ENCODE results near the gene LMAN1.
A peak's percentile ranks its signal among the peaks of the same experiment; 100 is the strongest.

LMAN1 gene

DNA sequence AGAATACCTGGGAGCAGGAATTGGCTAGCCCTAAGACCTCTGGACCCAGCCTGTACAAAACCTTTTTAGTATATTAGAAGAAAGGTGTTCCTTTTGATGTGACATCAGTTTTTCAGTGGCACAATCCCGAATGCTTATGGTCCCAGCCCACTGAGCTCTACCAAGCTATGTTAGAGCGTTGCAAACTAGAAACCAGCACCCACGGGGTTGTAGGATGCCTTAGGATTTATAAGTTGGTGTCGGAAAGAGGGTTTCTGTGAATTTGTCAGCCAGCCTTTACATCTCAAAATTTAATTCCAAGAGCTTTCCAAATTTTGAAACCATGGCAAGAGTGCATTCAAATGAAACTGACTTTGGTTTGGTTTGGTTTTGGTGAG, 499 bp upstream of the LMAN1 start:
- no peak for ATAC-seq

DNA sequence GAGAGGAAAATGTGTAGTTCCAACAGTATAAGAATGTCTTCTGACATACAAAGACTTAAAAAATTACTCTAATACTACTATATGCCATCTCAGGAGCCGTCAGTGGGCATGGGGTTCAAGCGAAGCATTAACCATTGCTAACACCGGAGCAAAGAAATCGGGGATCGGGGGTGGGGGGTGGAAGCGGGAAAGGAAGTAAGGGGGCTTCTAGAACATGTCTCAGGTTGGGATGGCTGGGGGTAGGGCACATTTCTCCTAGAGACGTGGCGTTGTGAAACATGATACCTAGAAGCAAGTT, 702 bp downstream of the LMAN1 start:
- ATAC-seq = no peak

DNA sequence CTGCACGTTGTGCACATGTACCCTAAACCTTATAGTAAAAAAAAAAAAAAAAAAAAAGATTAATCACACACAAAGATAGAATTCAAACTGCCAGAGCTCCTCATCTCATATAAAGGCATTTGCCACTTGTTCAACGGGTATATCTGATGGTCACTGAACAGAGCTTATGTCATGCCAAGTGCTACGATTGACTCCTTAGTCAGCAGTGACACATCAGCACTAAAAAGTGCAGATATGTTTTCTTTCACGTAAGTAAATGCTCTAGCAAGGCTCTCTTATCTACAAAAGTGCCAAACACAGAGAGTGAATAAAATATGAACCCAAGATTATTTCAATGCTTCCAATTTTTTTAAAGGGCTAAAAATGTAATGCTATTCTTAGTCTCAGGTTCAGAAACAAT, 1.1 kb downstream of the LMAN1 start:
- ATAC-seq = peak; percentile 43 to 52

DNA sequence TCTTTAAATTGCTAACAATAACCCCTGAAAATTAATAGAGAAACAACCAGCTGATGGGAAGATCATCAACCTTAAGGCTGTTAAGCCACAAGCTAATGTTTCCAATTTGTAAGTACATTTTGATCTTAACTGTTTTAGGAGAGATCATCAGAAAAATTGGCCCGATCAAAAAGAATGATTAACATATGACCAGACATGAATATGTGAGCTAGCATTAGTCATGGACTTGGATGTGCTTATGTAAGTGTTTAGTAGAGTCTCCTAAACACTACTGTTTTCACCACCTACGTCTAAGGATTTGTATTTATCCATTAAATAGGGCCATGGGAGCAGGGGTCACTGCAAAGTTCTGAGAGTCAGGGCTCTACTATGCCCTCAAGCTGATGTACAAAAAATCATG, 4.3 kb downstream of the LMAN1 start:
- no peak for ATAC-seq

DNA sequence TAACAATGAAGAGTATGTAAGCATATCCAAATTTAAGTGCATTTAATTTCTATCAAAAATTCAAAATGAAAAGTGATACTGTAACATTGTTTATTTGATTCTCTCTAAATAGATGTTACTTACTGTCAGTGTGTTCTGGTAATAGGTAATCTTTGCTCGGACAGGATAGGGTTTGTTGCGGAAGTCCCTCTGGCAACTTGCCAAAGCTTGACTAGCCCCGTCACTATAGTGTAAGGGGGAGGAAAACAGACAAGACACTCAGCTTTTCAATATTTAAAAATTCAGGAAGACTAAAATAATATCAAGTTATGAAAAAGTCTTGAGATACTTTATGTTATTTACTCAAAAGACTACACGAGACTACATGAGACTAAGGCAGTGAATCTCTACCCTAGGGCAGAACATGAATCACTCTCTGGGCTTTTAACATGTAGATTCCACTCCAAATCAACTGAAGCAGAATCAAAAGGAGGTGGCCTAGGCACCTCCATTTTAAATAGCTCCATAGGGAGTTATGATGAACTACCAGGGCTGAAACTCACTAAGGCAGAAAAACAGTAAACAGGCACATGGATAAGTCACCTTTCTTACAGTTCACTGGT, 5.9 kb downstream of the LMAN1 start:
- ATAC-seq = no peak

DNA sequence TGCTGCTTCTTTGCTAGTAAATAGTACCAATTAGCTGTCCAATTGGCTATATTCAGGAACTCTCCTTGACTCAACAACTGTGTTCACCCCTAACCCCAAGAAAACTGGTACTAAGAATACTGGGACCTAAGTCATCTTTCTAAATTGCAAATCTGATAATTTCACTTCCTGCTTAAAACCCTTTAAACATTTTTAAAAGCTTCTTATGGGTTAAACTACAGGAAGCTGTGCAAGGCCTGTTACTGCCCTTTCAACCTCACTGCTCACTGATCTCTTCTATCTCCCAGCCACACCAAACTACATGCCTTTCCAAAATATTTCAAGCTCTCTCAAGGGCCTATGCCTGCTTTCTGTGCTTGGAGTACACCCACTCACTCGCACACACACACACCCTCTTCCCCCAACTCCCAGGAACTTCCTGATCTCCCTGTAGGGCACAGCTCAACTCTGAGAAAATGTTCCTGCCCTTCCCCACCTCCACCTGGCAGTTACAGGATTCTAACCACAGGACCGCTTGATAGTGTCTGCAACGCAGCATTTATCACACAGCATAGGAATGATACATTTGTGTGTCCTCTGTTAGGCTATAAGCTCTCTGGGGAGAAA, 6.7 kb downstream of the LMAN1 start:
- ATAC-seq = no peak

DNA sequence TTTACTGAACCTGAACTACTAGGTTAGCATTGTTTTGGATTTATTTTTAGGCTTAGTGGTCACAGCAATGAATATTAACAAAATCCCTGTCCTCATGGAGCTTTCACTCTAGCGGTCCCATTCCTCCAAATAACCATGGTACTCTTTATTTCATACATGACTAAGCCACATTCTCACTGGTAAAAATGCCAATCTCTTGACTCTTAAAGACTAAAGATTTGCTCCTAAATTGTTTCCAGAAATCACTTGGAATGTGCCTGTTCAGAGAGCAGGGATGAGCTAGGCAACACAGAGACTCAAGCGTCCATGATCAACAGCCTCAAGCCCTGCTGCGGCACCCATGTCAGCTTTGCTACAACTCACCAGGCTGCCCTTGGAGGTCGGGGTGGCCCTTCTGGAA, 13.5 kb downstream of the LMAN1 start:
- ATAC-seq = no peak

DNA sequence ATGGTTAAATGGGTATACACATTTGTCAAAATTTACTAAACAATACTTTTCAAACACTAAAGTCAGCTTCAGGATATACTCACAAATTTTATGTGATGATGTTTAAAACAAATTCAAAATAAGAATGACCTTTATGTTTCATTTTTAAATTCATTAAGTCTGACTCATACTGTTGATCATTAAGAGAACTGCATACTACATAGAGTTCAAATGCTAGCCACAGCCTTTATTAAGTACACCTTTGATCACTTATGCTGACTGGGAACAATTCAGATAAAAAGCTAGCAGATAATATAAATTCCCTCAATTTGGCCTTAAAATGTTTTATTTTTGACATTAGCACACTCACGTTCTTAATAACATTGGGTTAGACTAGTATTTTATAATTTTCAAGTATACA, 14.1 kb downstream of the LMAN1 start:
- peak in 1 of 2 donors; percentile 59 for ATAC-seq

DNA sequence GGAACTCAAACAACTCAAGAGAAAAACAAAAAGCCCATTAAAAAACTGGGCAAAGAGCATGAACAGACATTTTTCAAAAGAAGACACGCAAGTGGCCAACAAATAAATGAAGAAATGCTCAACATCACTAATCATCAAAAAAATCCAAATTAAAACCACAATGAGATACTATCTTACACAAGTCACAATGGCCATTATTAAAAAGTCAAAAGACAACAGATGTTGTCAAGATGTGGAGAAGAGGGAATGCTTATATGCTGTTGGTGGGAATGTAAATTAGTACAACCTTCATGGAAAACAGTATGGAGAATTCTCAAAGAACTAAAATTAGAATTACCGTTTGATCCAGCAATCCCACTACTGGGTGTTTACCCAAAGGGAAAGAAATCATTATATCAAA, 15.1 kb downstream of the LMAN1 start:
- no peak for ATAC-seq

DNA sequence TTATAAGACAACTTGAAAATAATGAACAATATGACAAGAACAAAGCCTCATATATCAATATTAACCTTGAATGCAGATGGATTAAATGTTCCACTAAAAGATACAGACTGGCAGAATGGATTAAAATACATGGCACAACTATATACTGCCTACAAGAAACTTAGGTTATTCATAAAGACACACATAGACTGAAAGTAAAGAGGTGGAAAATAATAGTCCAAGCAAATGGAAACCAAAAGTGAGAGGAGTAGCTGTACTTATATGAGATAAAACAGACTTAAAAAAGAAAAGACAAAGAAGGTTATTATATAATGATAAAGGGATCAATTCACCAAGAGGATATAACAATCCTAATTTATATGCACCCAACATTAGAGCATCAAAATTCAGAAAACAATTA, 18.2 kb downstream of the LMAN1 start:
- peak; percentile 84 to 87 for ATAC-seq

DNA sequence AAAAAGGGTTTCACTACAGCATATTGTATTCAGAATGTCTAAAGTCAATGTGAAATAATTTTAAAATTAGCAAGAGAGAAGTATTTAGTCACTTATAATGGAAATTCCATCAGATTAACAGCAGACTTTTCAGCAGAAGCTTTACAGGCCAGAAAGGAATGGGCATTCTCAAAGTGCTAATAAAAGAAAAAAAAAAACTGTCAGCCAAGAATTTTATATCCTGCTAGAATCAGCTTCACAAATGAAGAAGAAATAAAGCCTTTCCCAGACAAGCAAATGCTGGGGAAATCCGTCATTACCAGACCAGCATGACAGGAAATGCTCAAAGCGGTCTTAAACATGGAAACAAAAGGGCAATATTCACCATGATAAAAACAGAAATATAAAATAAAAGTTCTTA, 18.8 kb downstream of the LMAN1 start:
- no peak for ATAC-seq

DNA sequence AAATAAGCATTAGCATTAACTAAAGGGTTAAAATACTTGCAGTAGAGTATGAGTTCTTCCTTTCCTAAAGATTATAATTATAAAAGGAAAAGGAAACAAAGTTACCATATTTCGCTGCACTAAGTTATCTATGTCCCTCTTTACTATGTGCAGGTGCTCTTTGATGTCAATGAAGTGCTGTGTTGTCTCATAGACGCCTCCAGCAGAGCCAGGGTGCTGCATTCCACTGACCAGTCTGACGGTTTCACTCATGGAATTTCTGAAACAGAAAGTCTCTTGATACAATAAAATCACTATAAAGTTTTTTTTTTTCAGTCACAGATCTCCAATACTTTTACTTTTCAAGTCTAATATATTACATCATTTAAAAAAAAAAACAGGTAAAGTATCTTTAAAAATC, 26.1 kb downstream of the LMAN1 start:
- ATAC-seq = no peak

DNA sequence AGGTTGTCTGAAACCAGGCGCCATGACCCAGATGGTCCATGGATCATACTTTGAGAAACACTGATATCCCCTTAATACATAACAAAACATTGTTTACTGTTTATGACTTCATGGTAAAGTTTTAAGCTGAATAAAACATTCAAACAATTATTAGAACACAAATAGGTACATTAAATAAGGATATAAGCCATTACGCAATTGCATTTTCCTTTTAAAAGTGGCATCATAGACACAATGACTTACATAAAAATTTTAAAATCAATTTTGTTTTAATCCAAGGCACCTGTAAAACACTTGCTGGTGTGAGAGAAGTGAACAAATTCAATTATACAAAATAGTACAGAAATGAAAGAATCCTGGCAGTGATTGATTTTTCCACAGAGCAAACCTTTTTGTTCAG, 30.4 kb downstream of the LMAN1 start:
- ATAC-seq = no peak

DNA sequence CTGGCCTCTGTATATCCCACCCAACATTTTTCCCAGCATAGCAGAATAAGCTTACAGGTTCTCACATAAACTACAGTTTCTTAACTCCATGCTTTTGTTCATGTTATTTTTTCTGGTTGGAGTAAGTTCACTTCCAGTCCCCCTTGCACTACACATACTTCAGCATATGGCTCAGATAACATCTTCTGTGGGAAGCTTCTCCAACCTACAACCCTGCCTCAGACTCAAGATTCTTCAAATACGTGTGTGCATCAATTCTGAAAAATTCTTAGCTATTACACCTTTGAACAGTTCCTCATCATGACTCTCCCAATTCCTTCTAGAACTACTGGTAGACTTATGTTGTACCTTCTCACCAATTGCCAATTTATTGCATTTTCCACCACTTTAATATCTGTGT, 33.1 kb downstream of the LMAN1 start:
- ATAC-seq = no peak

DNA sequence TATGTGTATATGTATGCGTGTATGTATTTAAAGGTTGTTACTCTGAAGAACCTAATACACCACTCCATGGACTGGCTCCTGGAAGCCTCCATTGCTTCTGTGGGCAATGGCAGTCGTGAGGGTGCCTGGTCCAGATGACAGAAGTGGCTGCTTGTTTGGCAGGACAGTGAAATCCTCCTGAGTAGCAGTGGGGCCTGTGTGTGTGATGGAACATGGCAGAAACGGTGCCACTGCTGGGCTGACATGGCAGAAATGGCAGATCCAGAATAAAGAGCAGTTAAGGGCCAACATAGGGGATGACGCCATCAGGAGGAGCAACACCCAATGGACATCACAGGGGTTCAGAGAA, 34.5 kb downstream of the LMAN1 start:
- ATAC-seq = no peak

DNA sequence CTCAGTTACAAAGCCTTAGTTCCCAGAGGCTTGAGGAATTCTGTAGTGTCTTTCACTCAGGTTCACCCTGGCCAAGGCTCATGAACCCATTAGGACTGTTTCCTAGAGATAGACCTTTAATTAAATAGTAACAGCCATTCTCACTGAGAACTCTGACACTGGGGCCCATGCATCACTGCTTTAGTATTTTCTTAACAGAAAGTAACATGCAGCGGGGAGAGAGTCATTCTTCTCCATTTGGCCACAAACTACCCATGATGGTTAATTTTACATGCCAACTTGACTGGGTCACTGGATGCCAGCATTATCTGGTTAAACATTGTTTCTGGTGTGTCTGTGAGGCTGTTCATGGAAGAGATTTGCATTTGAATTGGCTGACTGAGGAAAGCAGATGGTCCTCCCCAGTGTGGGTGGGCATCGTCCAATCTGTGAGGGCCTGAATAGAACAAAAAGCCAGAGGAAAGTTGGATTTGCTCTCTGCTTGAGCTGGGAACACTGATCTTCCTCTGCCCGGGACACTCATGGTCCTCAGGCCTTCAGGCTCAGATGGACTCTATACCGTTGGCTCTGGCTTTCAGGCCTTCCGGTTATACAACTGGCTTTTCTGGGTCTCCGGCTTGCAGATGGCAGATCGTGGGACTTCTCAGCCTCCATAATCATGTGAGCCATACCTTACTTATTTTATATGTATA, 35.0 kb downstream of the LMAN1 start:
- ATAC-seq = no peak

DNA sequence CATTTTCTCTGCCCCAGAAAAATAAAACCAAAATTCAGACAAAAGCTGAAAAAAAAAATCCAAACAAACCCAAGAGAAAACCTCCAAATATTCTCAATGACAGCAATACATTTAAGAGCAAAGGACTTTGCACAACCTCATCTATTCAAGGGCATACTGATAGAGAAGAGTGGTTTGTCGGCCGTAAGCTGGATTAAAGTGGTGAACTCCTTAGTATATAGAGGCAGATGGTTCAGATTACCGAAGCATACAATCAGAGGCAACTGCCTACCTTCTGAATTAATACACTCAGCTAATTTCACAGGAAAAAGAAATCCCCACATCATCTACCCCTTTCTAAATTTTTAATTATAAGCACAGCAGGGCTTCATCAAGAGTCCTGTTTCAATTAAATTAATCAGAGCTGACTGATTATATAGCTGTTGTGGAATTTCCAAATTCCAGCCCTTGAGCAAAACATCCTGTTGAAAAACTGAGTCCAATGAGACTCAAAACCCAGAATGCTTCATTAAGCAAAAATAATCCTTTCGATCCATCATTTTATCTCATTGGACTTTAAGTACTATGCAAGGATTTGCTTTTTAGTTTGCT, 40.5 kb downstream of the LMAN1 start, which contains the start of gene CPLX4:
Gene CPLX4, minus strand, starts transcription at position 190 of the 591 bp plus-strand sequence. Its CDS starts 187 bp downstream, at position 3.
- no peak for ATAC-seq

DNA sequence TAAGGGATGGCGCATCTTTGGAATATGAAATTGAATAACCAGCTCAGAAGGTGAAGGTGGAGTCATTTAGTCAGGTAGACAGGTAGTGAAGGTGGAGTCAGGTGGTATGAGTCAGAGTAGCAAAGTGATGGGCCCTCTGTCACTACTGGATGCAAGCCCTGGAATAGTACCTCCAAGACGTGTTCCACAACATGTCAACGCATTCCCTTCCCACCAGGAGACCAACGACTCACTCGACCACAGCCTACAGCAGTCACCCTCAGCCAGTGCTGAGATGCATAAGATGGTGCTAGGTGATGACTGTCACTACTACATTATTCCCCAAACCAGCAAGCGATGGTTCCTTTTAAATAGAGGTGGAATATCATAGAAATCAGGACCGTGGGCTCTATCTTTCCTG, 47.4 kb downstream of the LMAN1 start:
- ATAC-seq = no peak

DNA sequence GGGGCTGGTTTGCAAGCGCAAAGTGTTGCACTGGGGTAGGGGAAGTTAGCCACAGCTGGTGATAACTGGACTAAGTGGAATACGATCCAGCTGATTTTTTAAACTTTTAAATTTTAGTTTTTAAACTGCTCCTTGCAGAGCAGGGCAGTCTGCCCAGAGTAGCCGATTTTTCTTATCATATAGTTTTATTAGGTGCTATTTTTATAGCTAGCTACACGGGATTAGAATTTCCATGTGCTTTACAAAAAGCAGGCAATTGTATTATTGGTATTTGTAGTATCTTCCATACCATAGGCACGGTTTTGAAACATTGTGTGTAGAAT, 50.2 kb downstream of the LMAN1 start:
- no peak for ATAC-seq

DNA sequence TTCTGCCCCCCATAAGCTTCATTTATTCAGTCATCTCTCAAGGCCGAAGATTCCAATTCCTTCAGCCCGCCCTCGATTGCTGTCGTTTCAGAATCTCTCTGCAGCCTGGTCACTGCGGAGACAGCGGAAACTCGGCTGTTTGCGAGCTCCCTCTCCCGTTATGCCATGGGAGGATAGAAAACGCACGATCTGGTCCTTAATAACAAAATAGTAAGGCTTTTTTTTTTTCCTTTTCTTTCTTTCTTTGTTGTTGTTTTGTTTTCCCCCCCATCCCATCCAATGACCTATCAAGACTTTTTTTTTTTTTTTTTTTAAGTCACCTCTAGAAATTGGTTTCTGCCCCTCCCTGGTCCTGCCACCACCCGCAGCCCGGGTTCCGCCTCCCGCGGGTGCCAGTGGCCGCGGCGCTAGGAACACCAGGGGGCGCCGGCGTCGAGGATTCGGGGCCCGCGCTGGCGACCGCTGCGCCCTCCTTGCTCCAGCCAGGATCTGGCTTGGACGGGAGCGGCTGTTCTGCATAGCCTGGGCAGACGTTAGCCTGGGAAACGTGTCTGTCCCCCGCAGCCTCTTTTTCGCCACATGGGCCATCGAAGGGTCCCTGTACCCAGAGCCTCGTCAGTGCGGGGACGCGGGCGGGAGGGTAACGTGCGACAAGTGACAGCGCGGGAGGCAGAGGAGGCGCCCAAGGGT, 50.7 kb downstream of the LMAN1 start:
- peak; percentile 80 to 88 for ATAC-seq

DNA sequence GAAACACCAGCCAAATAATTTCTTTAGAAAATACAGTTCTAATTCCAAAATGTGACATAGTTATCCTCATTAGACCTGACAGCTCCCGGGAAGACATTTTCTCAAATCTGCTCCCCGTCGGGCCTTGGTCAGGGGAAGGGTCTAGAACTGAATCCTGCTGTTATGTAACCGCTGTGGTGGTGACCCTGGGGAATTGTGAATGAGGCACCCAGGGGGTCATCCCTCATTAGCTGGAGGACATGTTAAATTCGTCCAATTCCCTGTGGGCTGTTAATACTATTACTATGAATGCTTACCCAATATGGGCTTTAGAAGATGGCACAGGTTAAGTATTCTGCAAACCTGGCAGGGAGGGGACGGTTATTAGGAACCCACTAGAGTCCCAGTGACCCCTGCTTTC, 52.4 kb downstream of the LMAN1 start:
- ATAC-seq = no peak

DNA sequence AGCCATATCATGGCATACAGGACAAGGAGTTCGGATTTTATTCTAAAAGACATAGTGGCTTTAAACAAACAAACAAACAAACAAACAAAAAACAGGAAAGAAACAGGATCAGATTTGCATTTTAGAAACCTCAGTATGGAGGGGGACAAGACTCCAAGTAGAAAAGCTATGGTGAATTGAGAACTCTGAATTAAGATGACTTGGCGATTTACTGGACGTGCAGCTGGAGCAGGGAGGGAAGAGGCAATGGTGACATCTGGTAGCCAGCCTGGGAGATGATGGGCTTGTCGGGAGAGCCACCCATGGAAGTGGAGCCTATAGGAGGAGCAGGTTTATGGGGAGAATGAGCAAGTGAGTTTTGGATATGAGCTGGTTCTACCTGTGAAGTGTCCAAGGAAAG, 53.8 kb downstream of the LMAN1 start:
- ATAC-seq = no peak

DNA sequence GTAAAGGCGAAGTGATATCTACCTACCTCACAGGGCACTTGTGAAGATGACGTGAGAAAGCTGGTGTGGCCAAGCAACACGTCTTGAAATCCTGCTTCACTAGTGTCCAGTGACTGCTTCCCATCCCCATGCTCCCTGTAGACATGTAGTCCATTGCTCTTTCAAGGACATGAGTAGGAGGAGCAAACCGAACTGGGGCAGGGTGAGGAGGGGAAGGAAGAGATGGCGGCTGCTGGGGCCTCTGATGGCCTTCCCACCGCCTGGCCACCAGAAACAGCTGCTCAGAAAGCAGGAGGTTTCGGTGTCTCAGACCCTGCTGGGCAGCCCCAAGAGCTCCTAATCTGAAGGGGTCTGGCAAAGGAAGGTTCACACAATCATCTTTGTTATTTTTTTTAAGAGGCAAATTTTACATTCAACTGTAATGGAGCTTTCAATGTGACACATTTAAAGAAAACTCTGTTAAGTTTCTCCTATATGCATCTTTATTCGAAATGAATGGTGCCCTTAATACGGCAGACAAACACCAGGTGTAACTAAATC, 55.3 kb downstream of the LMAN1 start:
- ATAC-seq = no peak

DNA sequence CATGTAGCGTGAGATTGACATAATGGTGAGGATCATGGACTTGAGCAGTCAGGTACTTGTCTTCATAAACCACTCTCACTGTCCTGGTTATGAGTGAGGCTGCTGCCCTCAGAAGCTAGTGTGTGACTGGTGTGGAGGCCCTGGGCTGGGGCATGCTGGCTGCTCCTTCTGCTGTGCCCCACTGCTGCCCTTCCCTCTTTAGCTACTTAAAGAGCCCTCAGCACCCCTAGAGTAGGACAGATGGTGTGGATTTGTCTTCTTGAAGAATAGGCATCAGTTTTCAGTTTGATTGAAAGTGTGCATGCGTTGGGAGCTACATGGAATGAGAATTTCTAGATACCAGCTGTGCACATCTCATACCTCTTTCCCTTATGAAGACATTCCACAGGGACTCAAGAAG, 56.1 kb downstream of the LMAN1 start:
- ATAC-seq = no peak

Data from activated CD4-positive, CD25-positive, alpha-beta regulatory T cell treated with anti-CD3 and anti-CD28 coated beads, Interleukin-2, amount 50 U/mL, for 24 hours (primary cell).